Cerebellar nuclear complex (tissue), 1 donor: Measurements from ENCODE around the gene COL27A1.
"Not testable (repeated sequence)": the region's sequence is repeated elsewhere in the genome, so short reads cannot be mapped to it uniquely, and the experiment has no call there.

ENCODE experiments used
- DNase-seq, 2 experiments: peaks; one replicate each; lab custom pipeline; 2025; lab: John Stamatoyannopoulos, UW

The COL27A1 gene

GRCh38 chr9:114308361-114308950 is 153.1 kb downstream of the COL27A1 start:
- no peak for DNase-seq

GRCh38 chr9:114309096-114309495 is 153.8 kb downstream of the COL27A1 start:
- DNase-seq = no peak

GRCh38 chr9:114310471-114311450 is 155.4 kb downstream of the COL27A1 start:
- no peak for DNase-seq

- no peak for DNase-seq
Observed at GRCh38 chr9:114311571-114312512, 156.5 kb downstream of the COL27A1 start.

- DNase-seq = no peak
Observed at GRCh38 chr9:114312513-114312875, 157.2 kb downstream of the COL27A1 start.

- no peak for DNase-seq
Observed at GRCh38 chr9:114313186-114313585, 157.8 kb downstream of the COL27A1 start.

- peak in 1 of 2 experiments; percentile 9 for DNase-seq
Observed at GRCh38 chr9:114314256-114314867, 159.0 kb downstream of the COL27A1 start.

- no peak for DNase-seq
Observed at GRCh38 chr9:114314881-114315722, 159.8 kb downstream of the COL27A1 start.

- no peak for DNase-seq
Observed at GRCh38 chr9:114315723-114316363, 160.5 kb downstream of the COL27A1 start.

GRCh38 chr9:114316605-114317230 is 161.4 kb downstream of the COL27A1 start:
- no peak for DNase-seq

GRCh38 chr9:114317665-114318357 is 162.5 kb downstream of the COL27A1 start:
- DNase-seq = no peak

- no peak for DNase-seq
Observed at GRCh38 chr9:114318416-114318815, 163.1 kb downstream of the COL27A1 start.

GRCh38 chr9:114319147-114319546 is 163.8 kb downstream of the COL27A1 start:
- no peak for DNase-seq

- DNase-seq = not testable (repeated sequence)
Observed at GRCh38 chr9:114320710-114321109, 165.4 kb downstream of the COL27A1 start.

GRCh38 chr9:114321759-114322158 is 166.4 kb downstream of the COL27A1 start:
- DNase-seq = no peak

GRCh38 chr9:114322160-114322818 is 167.0 kb downstream of the COL27A1 start:
- not testable (repeated sequence) for DNase-seq

- not testable (repeated sequence) for DNase-seq
Observed at GRCh38 chr9:114322831-114323531, 167.6 kb downstream of the COL27A1 start, which contains the start of gene ORM1. Gene ORM1 (plus strand): TSS chr9:114323098. CDS start chr9:114323134, 36 bp downstream.

GRCh38 chr9:114323849-114324248 is 168.5 kb downstream of the COL27A1 start:
- not testable (repeated sequence) for DNase-seq
